Left cardiac atrium (tissue), 4 donors: Measurements from ENCODE around the gene TNFRSF19. TPM values are rescaled to one million over a fixed set of nuclear protein-coding genes. Genes with fewer than 3 reads are reported as not detected.
"Not testable (repeated sequence)": the region's sequence is repeated elsewhere in the genome, so short reads cannot be mapped to it uniquely, and the experiment has no call there.

Experiments
- ATAC-seq, 2 donors: fragments of 200-7000 bp; cut with Tn5 transposase; one replicate each; pipeline ENCODE4 v1.9.1; 2020; ENCODE audit warnings: mild to moderate bottlenecking in 2 of 2, moderate library complexity in 2 of 2
- DNase-seq: peaks from one replicate; pipeline ENCODE4 v3.0.0-alpha.2; 2020
- intact Hi-C, 2 donors: fragments of 100-400 bp; cut with DNase I; formaldehyde crosslinking; loops; one replicate each; pipeline versions ENCODE4 v1.14.1 to v1.15.1; 2022 to 2023
- long read RNA-seq: library from polyadenylated mRNA; unstranded; transcript quantifications from one replicate; pipeline ENCODE4 v2.0.0, GENCODE V29; 2021
- total RNA-seq, 2 donors: library from RNA; stranded (reverse); fragmentation: NEBNext Ultra II Directional; extraction: Animal tissue kit (Norgen Biotek cat#: 25700); gene quantifications; one replicate each; pipeline ENCODE4 v1.2.1, GENCODE V29; 2021
- donor health status: DM: no; HTN: yes; CAD: no.
- donor health status: DM: no; HTN: yes; CAD: no; lungs with severe emphysema.
- donor health status: DM: yes; HTN: yes; CAD: no.
- donor health status: Dilated cardiomyopathy.

The TNFRSF19 gene
- 10 to 100 TPM; 35.6 to 45.7 TPM for total RNA-seq
- long read RNA-seq, partial matches to known transcripts = 2 of 23 reads
- long read RNA-seq, other reads (novel, unspliced or antisense) = 18 of 23 reads

GRCh38 chr13:23570099-23570920 lies at the start of gene TNFRSF19:
TSS of gene TNFRSF19 (plus strand) at chr13:23570412. CDS start at chr13:23590184, 19,772 bp downstream.
- intact Hi-C loops = loop anchor here (2.0 to 10.0 kb wide), 3 partner anchors 56 to 304 kb away; no protein-coding TSS in a partner anchor
- ATAC-seq = peak; percentile 83 to 95
- peak; percentile 71 for DNase-seq

- ATAC-seq, intact Hi-C loops, DNase-seq: not testable (repeated sequence)
Measured at GRCh38 chr13:23529926-23530325, 40.3 kb upstream of the TNFRSF19 start.

GRCh38 chr13:23531446-23531845 lies 38.8 kb upstream of the TNFRSF19 start:
- DNase-seq = no peak
- intact Hi-C loops = no loop called here
- ATAC-seq = no peak

GRCh38 chr13:23534090-23534489 lies 36.1 kb upstream of the TNFRSF19 start:
- DNase-seq (no peak), ATAC-seq (no peak)
- intact Hi-C loops = no loop called here

- no peak for ATAC-seq
- intact Hi-C loops = no loop called here
Measured at GRCh38 chr13:23541221-23541824, 28.9 kb upstream of the TNFRSF19 start.

GRCh38 chr13:23544668-23545067 lies 25.5 kb upstream of the TNFRSF19 start:
- ATAC-seq = no peak
- intact Hi-C loops = no loop called here
- no peak for DNase-seq

More at GRCh38 chr13:23541221-23541824, 28.9 kb upstream of the TNFRSF19 start:
- DNase-seq = no peak

- DNase-seq = peak; percentile 71
- ATAC-seq = peak; percentile 46 to 82
- intact Hi-C loops = no loop called here
Measured at GRCh38 chr13:23547000-23547590, 23.1 kb upstream of the TNFRSF19 start.

- intact Hi-C loops = no loop called here
- ATAC-seq (peak in 1 of 2 donors; percentile 62), DNase-seq (no peak)
Measured at GRCh38 chr13:23549724-23550123, 20.5 kb upstream of the TNFRSF19 start.

GRCh38 chr13:23550163-23550562 lies 20.0 kb upstream of the TNFRSF19 start:
- DNase-seq (no peak), ATAC-seq (no peak)
- intact Hi-C loops = no loop called here

- DNase-seq (no peak), ATAC-seq (no peak)
- intact Hi-C loops = no loop called here
Measured at GRCh38 chr13:23551213-23552008, 18.8 kb upstream of the TNFRSF19 start.

- ATAC-seq = no peak
- no peak for DNase-seq
- intact Hi-C loops = no loop called here
Measured at GRCh38 chr13:23552171-23552570, 18.0 kb upstream of the TNFRSF19 start.

GRCh38 chr13:23552661-23553060 lies 17.6 kb upstream of the TNFRSF19 start:
- intact Hi-C loops = no loop called here
- no peak for ATAC-seq
- no peak for DNase-seq

- ATAC-seq = peak in 1 of 2 donors; percentile 58
- intact Hi-C loops = no loop called here
- no peak for DNase-seq
Measured at GRCh38 chr13:23554000-23554399, 16.2 kb upstream of the TNFRSF19 start.

GRCh38 chr13:23557043-23557442 lies 13.2 kb upstream of the TNFRSF19 start:
- intact Hi-C loops = no loop called here
- ATAC-seq (no peak), DNase-seq (no peak)

- no peak for DNase-seq
- no peak for ATAC-seq
- intact Hi-C loops = no loop called here
Measured at GRCh38 chr13:23557733-23558132, 12.5 kb upstream of the TNFRSF19 start.

- intact Hi-C loops = no loop called here
- peak; percentile 77 for DNase-seq
- peak; percentile 84 to 95 for ATAC-seq
Measured at GRCh38 chr13:23558675-23559536, 11.3 kb upstream of the TNFRSF19 start.

- intact Hi-C loops = no loop called here
- DNase-seq (no peak), ATAC-seq (no peak)
Measured at GRCh38 chr13:23560571-23561089, 9.6 kb upstream of the TNFRSF19 start.

GRCh38 chr13:23561261-23561660 lies 9.0 kb upstream of the TNFRSF19 start:
- DNase-seq (no peak), ATAC-seq (no peak)
- intact Hi-C loops = no loop called here
